ENCODE measurements around the gene YWHAB.

The YWHAB gene

DNA sequence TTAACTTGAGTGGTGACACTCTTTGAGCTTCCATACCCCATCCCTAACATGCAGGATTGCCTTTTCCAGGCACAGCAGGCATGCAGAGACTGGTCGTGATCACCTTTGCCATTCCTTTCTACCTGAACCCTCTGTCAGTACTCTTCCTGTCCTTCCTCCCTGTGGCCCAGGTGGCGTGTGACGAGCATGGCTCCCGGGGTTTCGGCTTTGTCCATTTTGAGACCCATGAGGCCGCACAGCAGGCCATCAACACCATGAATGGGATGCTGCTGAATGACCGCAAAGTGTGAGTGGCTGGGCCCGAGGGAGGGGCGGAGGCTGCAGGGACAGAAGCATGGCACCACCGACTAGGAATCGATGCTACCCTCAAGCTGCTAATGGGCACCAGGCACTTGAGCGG is 31.1 kb downstream of the YWHAB start:
- no peak for DNase-seq

- DNase-seq = no peak
These were observed 31.9 kb downstream of the YWHAB start for GRCh38 chr20:44917399-44917798.

DNA sequence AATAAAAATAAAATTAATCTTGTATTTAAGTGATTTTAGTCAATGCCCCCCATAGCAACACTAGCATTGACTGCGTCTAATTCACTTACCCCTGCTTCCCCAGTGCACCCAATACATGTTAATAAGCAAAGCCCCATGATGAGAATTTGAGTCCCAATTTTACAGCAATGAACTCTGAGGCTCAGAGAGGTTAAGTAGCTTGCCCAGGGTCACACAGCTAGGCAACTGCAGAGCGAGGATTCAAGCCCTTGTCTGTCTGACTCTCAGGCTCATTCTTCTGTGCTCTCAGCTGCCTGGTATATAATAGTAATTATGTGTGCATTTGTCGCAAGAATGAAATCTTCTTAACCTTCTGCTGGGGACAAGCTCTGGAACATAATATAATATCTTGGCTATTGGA is 32.8 kb downstream of the YWHAB start:
- DNase-seq = no peak

- DNase-seq = no peak
These were observed 33.3 kb downstream of the YWHAB start for GRCh38 chr20:44918761-44919160.

- DNase-seq = no peak
These were observed 35.9 kb downstream of the YWHAB start for GRCh38 chr20:44921447-44921846.

GRCh38 chr20:44924541-44924940 is 39.0 kb downstream of the YWHAB start:
- no peak for DNase-seq

DNA sequence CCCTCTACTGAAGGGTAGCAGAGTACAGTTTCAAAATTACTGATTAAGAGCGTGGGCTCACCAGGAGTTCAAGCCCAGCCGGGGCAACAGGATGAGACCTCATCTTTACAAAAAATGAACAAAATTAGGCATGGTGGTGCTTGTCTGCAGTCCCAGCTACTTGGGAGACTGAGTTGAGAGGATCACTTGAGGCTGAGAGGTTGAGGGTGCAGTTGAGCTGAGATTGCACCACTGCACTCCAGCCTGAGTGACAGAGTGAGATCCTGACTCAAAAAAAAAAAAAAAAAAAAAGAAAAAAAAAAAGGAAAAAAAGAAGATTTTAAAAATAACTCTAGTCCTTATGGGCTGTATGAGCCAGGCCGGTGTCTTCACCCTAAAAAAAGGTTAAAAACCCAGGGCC is 43.1 kb downstream of the YWHAB start:
- no peak for DNase-seq

- no peak for DNase-seq
These were observed 45.1 kb downstream of the YWHAB start for GRCh38 chr20:44930517-44931168.

DNA sequence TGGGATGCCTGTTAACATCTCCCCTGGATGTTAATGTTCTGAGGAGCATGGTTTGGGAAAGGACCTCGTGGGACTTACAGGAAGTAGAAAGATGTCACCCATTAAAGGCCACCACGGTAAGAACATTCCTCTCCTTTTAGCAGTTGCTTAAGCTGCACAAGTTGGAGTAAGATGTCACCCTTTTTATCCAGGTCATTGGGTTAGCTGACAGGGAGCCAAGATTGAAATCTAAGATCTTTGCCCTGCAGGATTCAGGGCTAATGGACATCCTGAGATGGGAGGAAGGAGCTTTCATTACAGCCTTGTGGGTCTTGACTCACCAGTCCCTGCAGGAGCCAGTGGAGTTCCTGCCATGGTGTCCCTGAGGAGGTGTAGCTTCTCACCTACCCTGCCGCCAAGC is 46.4 kb downstream of the YWHAB start:
- no peak for DNase-seq

DNA sequence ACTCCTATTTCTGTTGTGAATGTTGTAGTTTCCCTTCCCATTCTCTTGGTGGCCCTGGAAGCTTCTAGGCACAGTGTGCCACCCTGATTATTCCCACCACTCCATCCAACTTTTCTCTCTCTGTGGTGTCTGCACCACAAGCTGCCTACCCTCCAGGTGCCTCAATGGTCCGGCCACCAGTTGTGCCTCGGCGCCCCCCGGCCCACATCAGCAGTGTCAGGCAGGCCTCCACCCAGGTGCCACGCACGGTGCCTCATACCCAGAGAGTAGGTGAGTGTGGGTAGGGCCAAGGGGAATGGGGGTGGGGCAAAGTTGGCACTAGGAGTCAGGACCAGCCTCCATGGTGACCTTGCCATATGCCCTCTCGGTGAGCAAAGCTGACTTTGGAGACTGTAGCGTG is 47.4 kb downstream of the YWHAB start:
- no peak for DNase-seq

- DNase-seq = no peak
These were observed 51.0 kb downstream of the YWHAB start for GRCh38 chr20:44936510-44936909.

GRCh38 chr20:44938637-44939036 is 53.1 kb downstream of the YWHAB start:
- no peak for DNase-seq

DNA sequence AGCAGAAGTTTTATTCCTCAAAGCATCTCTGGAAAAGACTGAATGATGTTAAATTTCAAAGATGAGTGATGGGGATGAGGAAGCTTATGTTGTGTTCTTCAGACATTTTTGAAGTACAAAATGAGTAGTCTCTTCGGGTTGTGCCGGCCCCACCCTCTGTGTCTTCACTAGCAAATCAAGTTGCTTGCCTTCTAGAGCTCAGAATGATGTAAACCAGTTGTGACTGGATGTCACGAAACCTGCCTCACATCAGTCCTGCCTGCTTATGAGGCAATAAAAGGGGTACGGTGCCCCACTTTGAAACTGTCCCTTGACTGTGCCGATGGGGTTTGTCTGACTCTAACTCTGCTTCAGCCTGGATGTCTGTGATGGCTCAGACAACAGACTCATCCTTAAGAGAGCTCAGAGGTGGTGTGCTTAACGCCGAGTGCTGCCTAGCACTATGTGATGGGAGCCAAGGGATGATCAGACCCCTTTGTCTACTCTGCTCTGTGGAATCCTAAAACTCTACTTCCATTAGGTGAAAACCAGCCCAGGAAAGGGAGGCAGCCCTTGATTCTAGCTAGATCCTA is 55.7 kb downstream of the YWHAB start:
- no peak for DNase-seq

- no peak for DNase-seq
These were observed 56.9 kb downstream of the YWHAB start for GRCh38 chr20:44942264-44942973.

GRCh38 chr20:44943828-44944227 is 58.3 kb downstream of the YWHAB start:
- DNase-seq = no peak

DNA sequence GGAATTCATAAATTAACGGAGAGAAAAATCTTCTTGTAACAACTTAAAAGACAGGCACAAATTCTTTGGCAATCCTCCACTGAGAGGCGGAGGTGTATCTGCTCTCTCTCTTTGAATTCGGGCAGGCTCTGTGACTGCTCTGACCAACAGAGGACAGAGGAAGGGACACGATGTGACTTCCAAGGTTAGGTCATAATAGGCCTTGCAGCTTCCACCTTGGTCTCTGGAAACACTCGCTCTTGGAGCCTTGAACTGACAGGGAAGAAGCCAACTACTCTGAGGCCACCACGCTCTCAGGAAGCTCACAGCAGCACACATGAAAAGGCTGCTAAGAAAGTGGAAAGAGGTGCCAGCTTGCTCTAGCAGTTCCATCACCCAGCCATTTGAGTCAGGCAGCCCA is 59.8 kb downstream of the YWHAB start:
- DNase-seq = no peak

DNA sequence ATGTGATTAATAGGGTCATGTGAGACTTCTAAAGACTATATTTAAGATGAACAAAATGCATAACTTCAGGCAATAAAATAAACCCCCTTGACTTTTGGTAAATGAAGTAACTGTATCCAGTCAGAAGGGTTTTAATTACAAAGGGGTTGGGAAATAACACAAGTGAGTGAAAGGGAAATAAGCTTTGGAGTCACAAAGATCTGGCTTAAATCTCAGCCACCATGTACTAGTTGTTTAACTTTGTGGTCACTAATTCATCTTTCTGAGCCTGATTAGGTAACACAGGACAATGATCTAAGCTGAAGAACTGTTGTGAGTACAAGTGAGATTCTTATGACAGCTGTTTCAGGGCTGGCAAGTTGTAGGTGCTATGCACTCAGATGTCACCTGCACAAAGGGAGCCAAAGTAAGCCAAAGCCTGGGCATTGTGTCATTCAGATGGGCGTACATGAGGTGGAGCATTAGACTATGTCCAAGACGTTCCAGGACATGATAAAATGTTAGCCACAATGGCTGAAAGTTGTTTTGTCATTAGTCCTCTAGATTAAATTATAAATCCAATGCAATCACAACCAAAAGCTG is 60.9 kb downstream of the YWHAB start:
- DNase-seq = no peak

GRCh38 chr20:44948107-44948506 is 62.6 kb downstream of the YWHAB start:
- DNase-seq = no peak

DNA sequence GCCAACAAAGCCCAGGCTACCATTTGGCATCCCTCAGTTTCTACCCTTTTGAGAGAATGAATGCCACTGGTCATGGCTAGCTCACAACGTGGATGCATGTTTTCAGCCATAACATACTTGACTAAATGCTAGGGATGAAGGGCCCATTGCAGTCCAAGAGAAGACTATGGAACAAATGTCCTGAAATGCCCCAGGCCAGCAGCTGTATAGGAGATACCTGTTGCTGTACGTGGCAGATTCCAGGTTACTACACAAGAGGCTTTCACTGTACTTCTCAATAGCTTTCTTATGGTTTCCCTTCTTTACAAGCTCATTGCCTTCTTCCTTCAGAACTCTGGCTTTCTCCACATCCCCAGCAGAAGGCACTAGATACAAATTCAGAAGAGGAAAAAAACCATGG is 63.0 kb downstream of the YWHAB start:
- no peak for DNase-seq

GRCh38 chr20:44950368-44950767 is 64.9 kb downstream of the YWHAB start:
- DNase-seq = no peak

DNA sequence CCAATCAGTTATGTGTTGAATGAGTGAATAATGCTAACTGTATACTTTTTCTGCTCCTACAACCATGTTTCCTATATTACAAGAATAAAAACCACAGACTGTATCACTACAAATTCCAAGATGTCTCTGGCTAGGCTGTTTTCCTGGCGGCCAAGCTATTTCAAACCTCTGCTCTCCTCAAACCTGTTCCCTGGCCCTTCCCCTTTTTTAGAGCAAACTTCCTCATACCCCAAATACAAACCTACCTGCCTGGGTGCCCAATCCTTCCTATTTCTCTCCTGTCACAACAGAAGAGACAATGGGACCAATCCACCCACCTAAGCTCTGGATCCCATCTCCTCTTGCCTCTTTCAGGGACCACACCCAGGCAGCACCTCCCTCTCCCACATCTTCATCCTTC is 67.2 kb downstream of the YWHAB start:
- DNase-seq = no peak

- DNase-seq = no peak
These were observed 68.7 kb downstream of the YWHAB start for GRCh38 chr20:44954211-44954610.

DNA sequence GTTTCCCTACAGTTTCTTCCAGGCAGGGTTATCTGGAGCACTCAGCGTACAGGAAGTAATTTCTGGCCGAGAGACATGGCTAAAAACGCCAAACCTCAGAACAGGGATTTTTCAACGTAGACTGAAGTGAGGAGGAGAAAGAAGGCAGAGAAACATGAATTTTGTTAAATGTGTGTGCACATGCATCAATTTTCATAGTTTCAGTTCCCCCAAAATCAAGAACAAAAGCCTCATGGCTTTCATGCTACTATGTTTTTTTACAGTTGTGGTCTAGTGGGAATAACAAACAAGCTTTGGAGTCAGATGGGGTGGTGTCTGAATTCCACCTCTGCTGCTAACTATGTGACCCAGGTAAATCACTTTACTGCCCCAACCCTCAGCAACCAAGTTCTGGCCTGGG is 69.8 kb downstream of the YWHAB start:
- DNase-seq = no peak

DNA sequence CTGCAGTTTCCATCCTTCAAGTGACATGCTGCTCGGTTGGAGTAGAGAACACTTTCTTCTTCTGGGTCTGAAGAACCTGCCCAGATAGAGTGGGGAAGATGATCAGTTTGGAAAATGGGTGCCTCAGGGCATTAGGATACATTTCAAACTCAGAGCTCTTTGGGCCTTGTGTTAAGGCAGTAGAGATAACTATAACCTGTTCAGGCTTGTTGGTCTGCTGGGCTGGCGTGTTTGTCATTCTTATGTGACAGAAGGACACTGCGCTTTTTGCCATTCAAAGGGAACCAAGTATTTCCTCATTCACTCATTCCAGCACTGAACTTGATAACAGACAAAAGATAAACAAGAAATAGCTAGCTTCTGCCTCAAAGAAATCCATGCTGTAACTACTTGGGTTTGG is 70.9 kb downstream of the YWHAB start:
- no peak for DNase-seq
